Measurements from ENCODE around the gene KREMEN1.

- TF ChIP-seq CTCF (IDR thresholded peaks at IDR 0.05), result no peak
- no peak for TF ChIP-seq SIN3A (IDR thresholded peaks at IDR 0.05; ENCODE audit: borderline replicate concordance, insufficient read depth, low read depth, low read length)
- TF ChIP-seq POLR2AphosphoS5 (IDR thresholded peaks at IDR 0.05; ENCODE audit: low read depth, low read length), result no peak
- no peak for TF ChIP-seq REST (IDR thresholded peaks at IDR 0.05; ENCODE audit: insufficient read depth in 1 of 2, low read depth in 2 of 2, low read length in 1 of 2)
- TF ChIP-seq TCF7L2 (IDR thresholded peaks at IDR 0.05; ENCODE audit: low read depth, low read length), result no peak
Observed at GRCh38 chr22:29166180-29166579, 93.3 kb downstream of the KREMEN1 start.
